ENCODE measurements around the gene CFAP298. TPM values are rescaled to one million over a fixed set of nuclear protein-coding genes. Genes with fewer than 3 reads are reported as not detected.

The CFAP298 gene
- total and polyA plus RNA-seq, 2 donors (not counting 3 experiments of a cell fraction or from before 2014, with no cell fraction given) = 17.6 to 44.1 TPM

GRCh38 chr21:32567626-32568025, 44.6 kb downstream of the CFAP298 start:
- ChIA-PET POLR2A (no interaction called here), CTCF (interaction anchor here (1.0 to 5.7 kb wide), 3 partner anchors 44 to 165 kb away, joined by 3 to 70 read pairs (median 40); no protein-coding TSS in a partner anchor)
- H3K4me3 ChIP-seq (replicated peaks in 1 of 3; ENCODE audit: insufficient read depth in 1 of 3, low read depth in 1 of 3, low read length in 3 of 3) = no peak overlapping the region

More at GRCh38 chr21:32567626-32568025, 44.6 kb downstream of the CFAP298 start:
- Histone ChIP-seq H3K9me1 (replicated peaks; ENCODE audit: control insufficient read depth, extremely low read depth, insufficient read depth, low read length) (no peaks in the 10 kb centered on the region), H3K79me2 (ENCODE audit: control insufficient read depth, insufficient read depth, low read length) (no peaks in the 10 kb centered on the region), H3K36me3 (ENCODE audit: control insufficient read depth in 2 of 2, extremely low read depth in 1 of 2, insufficient read depth in 2 of 2, low read length in 2 of 2) (no peaks in the 10 kb centered on the region), H3K27me3 (ENCODE audit: control insufficient read depth in 2 of 2, insufficient read depth in 2 of 2, low read length in 2 of 2) (no peaks in the 10 kb centered on the region), H3K27ac (ENCODE audit: insufficient read depth, low read depth, low read length) (no peak overlapping the region), H2AFZ (ENCODE audit: low read depth, low read length) (no peak overlapping the region), H4K20me1 (replicated peaks; ENCODE audit: control insufficient read depth, extremely low read depth, insufficient read depth, low read length) (no peaks in the 10 kb centered on the region), H3K9me3 (replicated peaks; ENCODE audit: control insufficient read depth, insufficient read depth, low read length) (peaks cover 2% of the 10 kb centered on the region), H3K4me2 (ENCODE audit: insufficient read depth, low read length) (no peak overlapping the region), H3K4me1 (ENCODE audit: control insufficient read depth, extremely low read depth, insufficient read depth, low read length) (peaks cover 12% of the 10 kb centered on the region), H3K9ac (replicated peaks; ENCODE audit: extremely low read depth, insufficient read depth, low read length) (no peak overlapping the region)
- FAIRE-seq = no peak
- intact Hi-C loops (cut with micrococcal nuclease) = loop anchor here (2.0 to 5.0 kb wide), 3 partner anchors 23 to 225 kb away; no protein-coding TSS in a partner anchor
- DNase-seq (ENCODE audit: low read depth, low spot score) = no peak
- BruUV-seq (replicated peaks) = no TSS peak
- dilution Hi-C loops (cut with MboI; ENCODE audit: extremely low pct_ligation_motif_present, low sequenced_read_pairs) = no loop called here
- TF ChIP-seq CTCF (IDR thresholded peaks at IDR 0.05; ENCODE audit: extremely low read depth in 1 of 2, insufficient read depth in 1 of 2, low read depth in 1 of 2, low read length in 2 of 2) = no peak
- TF ChIP-seq GATA2 (IDR thresholded peaks at IDR 0.05; ENCODE audit: insufficient read depth, insufficient read length, low read depth, low read length) = no peak
- TF ChIP-seq POLR2AphosphoS5 (IDR thresholded peaks at IDR 0.05; ENCODE audit: insufficient read depth, low read depth, low read length) = no peak
- TF ChIP-seq FOS (IDR thresholded peaks at IDR 0.05; ENCODE audit: borderline replicate concordance, insufficient read depth, low read length) = no peak
- TF ChIP-seq EZH2 (IDR thresholded peaks at IDR 0.05; ENCODE audit: borderline replicate concordance, low read depth, low read length, severe bottlenecking) = no peak
- TF ChIP-seq, protein P1, sequence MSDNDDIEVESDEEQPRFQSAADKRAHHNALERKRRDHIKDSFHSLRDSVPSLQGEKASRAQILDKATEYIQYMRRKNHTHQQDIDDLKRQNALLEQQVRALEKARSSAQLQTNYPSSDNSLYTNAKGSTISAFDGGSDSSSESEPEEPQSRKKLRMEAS (IDR thresholded peaks at IDR 0.05; ENCODE audit: insufficient read depth, insufficient read length) = no peak
- no peak for TF ChIP-seq JUN (IDR thresholded peaks at IDR 0.05; ENCODE audit: borderline replicate concordance, insufficient read depth, insufficient read length, low read depth)
- no peak for TF ChIP-seq POLR2A (IDR thresholded peaks at IDR 0.05; ENCODE audit: low read depth, low read length)
- no peak for TF ChIP-seq MYC (IDR thresholded peaks at IDR 0.05; ENCODE audit: low read depth, low read length)

Data from endothelial cell of umbilical vein (primary cell).